Hematopoietic multipotent progenitor cell treated with erythropoietin and hydrocortisone succinate and interleukin-3 and kit ligand, for 8 days (in vitro differentiated cells): ENCODE measurements around the gene ATP6V1G2.

Experiments used
- DNase-seq: peaks from one replicate; pipeline ENCODE4 v3.0.0-alpha.2; 2015

Gene ATP6V1G2

DNA sequence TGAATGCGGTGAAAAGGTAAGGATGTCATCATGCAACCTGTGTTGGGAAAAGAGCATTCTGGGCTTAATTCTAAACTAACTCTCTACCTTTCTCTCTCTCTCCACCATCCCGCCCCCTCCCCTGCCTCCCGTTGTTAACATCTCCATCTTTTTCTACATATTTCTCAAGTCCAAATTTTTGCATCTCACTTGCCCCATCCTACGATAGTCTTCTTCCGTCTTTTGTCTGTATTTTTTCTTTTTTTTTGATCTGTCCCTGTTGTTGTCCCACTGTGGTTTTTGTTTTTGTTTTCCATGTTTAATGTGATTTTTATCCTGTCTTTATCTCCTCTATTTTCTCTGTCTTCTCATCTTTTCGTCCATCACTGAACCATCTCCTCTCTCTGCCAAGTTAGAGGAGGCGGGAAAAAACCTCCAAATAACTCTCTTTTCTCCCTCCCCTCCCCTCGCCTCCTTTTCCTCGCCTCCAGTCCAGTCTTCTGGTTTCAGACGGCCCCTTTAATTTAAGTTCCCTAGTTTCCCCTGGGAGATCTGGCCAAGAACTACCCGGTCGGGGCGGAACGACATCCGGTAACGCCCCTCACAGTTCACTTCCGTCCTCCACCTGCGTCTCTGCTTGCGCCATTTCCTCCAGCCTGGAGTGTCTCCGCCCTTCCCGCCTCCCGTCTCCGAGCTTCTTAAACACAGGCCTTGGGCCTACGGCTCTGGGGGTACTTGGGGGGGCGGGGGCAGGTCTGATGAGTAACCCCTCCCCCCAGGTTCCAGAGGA, 734 bp upstream of the ATP6V1G2 start, which contains the start of gene NFKBIL1:
Gene NFKBIL1 (plus strand): TSS at position 651 of the 769 bp plus-strand sequence. CDS start 87 bp downstream, at position 738.
- peak; percentile 97 for DNase-seq

DNA sequence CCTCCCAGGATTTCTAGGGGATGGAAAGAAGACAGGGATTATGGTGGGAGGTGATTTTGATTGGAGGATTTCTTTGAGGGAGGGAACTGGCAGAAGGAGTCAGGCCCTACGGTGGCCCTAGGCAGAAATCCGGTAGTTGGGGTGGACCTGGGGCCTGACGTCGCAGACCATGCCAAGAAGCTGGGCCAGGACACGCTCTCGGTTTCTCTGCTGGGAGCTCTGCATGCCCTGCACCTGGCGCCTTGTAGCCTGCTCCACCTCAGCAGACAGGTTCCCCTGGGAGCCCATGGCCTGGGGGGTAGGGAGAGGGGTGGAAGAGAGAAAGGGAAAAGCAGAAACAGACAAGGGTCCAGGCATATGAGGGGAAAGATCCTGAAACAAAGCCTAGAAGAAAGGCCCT, 1.1 kb downstream of the ATP6V1G2 start:
- no peak for DNase-seq

DNA sequence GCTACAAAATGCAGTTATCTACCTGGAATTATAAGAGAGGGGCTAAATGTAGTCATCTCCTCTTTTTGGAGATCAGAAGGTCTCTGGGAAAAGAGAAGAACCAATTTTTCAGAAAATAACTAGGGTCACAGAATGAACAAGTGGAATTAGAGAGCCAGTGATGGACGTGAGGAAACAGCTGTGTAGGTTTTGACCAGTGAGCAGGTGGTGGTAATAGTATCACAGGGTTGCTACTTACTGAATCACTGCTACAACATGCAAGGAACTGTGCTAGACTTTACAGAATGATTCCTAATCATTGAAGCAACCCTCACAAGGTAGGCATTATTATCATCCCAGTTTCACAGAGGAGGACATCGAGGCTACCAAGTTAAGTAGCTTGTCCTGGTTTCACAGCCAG, 1.7 kb downstream of the ATP6V1G2 start:
- DNase-seq = no peak

DNA sequence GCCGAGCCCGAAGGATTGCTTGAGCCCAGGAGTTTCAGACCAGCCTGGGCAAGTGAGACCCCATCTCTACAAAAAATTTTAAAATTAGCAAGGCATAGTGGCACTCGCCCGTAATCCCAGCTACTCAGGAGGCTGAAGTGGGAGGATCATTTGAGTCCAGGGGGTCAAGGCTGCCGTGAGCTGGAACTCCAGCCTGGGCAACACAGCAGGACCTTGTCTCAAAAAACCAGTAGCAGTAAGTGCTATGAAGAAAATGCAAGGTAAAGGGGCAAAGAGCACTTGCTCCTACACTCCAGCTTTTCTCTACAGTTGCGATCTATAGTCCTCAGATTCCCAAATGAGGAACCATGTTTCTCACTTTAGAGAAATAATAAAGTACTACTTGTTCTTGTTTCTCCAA, 2.8 kb downstream of the ATP6V1G2 start:
- DNase-seq = no peak

DNA sequence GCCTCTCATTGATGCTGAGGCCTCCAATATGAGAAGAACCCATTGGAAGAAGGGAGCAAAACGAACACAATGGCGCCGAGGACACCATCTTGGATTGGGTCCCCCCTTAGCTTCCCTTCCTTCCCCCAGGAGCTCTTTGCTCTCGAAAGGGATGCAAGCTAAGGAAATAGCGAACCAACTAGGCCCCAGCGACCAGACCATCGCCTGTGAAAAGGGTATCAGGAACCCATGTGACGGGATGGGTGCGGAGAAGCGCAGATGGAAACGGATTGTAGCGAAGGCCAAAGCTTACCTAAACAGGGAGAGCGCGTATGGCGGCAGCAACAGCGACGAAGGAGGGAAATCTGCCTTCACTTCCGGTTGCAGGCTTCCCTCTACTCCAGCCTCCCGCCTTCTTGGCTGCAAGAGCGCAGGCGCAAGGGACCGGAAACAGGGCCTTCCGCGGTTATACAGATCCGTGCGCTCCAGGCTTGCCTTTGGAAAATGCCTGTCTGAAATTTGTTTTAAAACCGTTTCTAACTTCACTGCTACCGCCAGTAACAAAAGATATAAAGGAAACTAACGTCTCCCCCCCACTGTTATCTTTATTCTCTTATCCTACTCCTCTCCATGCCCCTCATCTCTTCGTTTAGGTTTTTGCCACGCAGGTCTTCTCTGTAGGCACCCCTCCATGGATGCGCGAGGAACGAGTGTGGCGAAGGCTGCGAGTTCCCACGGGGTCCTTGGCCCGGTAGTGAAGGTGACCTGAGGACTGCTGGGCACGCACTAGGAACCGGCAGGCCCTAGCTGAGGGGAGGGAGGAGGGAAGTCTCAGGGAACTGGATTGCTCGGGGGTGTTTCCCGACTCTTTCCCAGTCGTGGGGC, 4.5 kb downstream of the ATP6V1G2 start, which contains the start of gene DDX39B:
Gene DDX39B (minus strand): TSS at position 346 of the 864 bp plus-strand sequence. CDS start 1,471 bp downstream, outside the sequence.
- peak; percentile 99 for DNase-seq

DNA sequence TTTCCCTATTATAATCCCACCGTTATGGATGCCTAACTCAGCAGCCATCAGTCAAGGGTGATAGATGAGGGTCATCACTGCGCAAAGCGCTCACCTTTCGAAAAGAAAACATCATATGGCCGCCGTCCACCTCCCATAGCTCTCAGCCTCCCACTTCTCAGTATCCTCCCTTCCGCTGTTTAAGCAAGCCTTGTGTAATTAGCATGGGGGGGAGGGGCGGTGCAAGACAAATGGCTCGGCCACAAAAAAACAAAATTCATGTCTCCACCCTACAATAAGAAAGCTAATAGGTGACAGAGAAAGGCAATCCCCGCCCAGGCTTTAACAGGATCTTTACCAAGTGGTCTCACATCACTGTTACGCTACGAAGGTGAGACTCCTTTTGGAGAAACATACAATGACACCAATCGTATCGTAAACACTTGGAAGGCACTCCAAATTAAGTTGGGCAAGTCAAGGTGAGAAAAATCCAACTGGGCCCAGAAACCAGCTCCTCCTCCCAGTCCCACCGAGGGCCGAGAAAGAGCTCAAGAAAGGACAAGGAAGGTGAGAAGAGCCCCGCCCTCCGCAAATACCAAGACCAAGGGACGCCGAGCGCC, 5.2 kb downstream of the ATP6V1G2 start:
- DNase-seq = peak; percentile 72

DNA sequence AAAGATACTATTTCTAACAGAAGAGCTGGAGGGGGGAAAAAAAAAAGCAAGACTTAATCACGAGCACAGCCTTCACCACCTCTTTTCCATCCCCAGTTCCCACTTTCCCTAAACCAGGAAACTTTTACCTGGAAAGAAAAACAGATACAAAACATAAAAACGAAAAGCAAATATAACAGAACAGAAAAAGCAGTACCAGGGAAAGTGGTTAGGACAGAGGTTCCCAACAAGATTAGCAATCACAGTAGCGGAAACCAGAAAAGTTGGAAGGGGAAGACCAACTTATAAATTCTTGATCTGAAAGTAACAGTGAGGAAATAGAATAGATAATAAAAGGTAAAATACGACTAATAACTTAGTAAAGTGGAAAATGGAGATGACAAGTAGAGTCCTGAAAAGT, 5.8 kb downstream of the ATP6V1G2 start:
- DNase-seq = no peak

DNA sequence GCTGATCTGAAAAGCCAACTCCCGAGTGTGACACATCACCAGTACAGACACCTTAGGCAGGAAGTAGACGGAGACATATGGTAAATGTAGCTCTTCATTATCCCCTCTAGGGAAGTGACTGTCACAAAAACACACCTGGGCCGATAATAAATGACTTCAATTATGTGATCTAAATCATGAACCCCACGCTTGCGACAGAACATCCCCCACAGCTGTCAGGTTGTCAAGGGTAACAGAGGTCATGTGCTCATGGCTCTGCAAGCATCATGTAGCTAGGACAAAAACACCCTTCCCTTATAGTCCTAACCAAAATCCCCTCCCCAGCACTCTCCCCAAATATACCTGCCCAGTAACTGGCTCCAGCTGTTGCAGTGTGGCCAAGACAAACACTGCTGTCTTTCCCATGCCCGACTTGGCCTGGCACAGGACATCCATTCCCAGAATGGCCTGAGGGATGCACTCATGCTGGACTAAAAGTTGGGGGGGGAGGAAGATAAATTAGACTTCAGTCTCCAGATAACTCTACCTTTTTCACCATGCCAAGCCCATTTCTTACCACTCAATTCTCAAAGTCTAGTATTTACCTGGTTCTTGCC, 7.5 kb downstream of the ATP6V1G2 start:
- no peak for DNase-seq

DNA sequence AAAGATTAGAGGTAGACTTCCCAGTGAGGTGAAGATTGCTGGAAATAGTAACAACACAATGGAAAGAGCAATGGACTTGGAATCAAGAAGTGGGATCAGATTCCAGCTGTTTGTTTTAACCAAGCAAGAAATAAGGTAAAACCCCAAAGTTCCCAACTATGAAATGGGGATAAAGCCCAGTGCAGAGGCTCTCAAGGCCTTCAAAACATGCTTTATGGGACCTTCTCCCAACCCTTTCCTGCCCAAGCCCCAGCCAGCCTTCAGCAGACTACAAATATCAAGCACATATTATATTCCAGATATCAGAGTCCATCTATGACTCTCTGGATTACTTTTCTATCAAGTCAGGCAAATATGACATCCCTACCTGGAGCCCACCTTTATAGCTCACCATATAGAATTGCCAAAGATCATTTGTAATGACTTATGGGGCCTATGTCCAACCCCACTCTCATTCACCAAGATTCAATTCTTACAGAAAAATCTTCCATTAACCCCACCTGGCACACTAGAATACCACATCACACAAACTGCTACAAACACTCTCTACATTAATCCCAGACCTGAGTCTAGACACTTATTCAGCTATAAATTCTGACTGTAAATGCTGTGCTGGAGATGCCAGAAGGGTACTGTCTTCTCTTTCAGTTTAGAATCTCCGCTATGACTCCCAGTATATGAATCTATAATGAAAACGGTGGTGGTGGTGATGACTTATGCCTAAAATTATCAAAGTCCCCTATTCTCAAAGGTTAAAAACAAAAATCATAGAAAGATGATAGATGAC, 10.7 kb downstream of the ATP6V1G2 start:
- DNase-seq = no peak

DNA sequence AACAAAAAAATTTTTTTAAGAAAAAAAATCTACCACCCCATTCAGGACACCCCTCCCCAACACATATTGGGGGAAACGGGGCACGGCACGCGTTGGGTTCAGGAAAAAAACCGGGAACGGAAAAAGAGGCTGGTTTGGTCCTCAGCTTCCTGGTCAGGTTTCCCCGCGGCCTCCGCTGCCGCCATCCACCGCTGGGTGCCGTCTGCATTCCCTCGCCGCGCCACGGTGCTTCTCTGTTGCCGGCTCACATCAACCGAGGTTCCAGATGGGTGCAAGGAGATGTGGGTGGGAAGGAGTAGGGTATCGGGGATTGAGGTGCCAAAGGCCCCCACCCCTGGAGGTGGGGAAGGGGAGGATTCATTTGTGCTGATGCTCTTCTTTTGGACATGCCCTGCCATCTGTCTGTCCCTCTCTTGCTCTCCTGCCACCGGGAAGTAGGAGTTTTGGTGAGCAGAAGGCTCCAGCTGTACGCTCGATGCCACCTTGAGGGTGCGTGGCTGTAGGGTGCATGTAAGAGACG, 11.8 kb downstream of the ATP6V1G2 start:
- DNase-seq = no peak

DNA sequence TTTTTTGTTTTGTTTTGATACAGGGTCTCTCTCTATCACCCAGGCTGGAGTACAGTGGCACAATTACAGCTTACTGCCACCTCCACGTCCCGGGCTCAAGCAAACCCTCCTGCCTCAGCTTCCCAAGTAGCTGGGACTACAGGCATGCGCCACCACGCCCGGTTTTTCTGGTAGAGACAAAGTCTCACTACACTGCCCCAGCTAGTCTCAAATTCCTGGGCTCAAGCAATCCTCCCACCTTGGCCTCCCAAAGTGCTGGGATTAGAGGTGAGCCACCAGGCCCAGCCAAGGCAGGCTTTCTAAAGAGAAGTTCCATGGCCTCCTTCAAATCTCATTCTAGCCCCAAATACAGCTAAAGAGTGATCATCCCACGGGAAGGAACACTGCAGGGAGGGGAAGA, 12.4 kb downstream of the ATP6V1G2 start:
- DNase-seq = no peak

DNA sequence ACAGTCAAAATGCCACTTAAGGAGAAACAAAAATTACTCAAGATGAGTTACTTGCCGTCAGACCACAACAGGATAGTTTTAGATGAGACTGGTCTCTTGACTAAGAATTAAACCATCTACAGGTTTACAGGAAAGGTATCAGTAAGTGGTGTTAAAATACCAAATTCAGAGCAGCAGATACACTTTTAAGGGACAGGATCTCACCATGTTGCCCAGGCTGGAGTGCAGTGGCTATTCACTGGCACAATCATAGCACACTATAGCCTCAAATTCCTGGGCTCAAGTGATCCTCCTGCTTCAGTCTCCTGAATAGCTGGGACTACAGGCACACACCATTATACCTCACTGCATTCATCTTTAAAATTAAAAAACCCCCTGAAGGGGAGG, 13.0 kb downstream of the ATP6V1G2 start:
- DNase-seq = no peak

DNA sequence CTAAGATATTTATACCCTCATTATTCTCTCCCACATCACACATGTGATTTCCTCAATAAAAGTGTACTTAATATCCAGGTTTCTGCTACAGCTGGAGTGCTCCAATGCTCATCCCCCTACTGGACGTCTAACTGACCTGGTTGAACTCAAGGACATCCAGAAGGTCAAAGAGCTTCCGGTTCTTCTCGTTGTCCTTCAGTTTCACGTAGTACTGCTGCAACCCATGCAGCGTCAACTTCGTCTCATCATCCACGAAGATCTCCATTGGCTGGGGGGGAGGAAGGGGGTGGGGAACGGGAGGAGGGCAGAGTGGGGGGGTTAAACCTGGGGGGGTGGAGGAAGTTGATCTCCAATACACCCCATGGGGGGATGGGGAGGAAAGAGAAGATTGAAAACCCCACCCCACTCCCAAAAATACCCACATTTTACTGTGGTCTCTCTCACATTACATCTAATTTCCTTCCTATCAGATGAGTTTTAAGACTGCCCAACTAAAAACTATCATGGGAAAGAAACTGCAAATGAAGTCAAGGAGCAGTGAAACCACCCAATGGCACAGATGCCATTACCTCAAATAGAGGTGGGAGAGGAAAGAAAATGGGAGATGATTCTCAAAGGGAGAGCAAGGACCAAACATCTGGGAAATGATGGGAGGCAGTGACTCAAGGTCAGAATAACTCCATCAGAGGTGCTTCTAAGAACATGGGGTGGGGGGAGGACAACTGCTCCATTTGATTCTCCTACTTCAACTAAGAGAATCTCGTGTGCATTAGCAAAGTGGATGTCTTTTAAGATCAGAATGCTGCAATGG, 13.6 kb downstream of the ATP6V1G2 start:
- no peak for DNase-seq

DNA sequence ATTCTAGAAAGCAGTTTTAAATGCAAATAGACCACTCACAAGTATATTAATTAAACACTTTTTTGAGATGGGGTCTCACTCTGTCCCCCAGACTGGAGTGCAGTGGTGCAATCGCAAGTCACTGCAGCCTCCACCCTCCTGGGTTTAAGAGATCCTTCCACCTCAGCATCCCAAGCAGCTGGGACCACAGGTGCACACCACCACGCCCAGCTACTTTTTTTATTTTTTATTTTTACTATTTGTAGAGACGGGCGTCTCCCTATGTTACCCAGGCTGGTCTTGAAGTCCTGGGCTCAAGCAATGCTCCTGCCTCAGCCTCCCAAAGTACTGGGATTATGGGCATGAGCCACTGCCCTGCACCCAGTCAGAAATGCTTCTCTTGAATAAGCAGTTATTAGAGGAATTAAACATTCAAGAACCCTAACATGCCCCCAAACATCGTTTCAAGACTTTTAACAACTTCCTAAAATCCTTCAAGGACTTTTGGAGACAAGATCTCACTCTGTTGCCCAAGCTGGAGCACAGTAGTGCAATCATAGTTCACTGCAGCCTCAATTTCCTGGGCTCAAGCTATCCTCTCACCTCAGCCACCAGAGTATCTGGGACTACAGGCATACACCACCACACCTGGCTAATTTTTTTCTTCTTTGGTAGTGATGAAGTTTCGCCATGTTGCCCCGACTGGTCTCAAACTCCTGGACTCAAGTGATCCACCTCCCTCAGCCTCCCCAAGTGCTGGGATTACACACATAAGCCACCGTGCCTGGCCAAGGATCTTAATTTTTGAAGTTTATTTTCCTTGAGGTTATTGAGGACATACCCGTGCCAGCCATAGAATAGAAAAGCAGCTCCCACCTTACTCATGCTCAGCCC, 14.4 kb downstream of the ATP6V1G2 start:
- no peak for DNase-seq

DNA sequence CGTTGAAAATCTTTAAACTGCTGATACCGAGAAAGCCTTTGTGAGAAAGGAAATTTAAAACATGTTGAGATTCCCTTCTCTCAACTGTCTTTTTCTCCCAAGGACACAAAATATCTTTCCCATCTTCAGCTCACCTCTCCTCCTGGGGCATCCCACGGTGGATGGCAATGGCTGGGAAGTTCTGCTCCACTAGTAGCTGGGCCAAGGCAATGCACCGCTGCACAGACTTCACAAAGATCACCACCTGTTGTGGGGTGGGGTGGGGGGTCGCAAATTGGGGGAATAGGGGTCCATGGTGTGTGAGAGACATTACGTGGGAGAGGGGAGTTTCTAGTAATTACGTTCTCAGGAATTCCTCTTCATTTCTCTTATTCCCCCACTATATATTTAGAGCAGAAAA, 15.2 kb downstream of the ATP6V1G2 start:
- no peak for DNase-seq

DNA sequence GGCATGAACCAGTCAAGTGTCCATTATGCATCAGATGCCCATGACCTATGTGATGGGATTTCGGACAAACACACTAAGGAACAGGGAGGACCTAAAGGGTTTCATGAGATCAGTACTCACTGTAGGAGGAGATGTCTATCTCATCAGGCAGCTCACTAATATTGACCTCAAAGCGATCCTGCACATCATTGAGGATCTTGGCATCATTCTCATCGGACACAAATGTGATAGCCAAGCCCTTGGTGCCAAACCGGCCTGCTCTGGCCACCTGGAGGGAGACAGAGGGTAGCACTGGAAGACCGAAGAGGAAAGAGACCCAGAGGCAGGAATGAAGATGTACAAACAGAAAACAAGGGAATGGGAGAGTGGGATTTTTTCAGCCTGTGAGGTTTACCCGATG, 15.7 kb downstream of the ATP6V1G2 start:
- no peak for DNase-seq

DNA sequence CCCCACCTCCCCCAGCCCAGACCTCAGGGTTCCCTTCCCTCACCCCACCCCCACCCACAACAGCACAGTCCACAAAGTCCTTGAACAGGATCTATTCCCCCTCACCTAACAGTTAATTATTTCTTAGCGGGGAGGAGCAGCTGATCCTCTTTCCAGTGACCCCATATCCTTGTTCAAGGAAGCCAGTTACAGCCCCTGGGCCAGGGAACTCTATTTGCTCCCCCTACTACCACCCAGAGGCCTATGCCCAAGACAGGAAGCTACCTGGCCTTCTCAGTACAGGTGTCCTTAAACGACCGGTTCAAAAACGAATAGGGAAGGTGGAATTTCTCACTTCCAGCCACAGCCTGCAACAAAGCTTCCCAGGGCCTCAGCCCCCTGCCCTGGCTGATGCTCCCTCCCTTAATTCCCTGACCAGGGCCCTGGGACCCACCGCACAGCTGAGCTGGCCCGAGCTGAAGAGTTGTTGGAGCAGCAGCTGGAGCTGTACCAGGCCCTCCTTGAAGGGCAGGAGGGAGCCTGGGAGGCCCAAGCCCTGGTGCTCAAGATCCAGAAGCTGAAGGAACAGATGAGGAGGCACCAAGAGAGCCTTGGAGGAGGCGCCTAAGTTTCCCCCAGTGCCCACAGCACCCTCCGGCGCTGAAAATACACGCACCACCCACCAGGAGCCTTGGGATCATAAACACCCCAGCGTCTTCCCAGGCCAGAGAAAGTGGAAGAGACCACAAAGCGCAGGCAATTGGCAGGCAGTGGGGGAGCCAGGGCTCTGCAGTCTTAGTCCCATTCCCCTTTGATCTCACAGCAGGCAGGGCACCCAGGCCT, 16.9 kb downstream of the ATP6V1G2 start:
- DNase-seq = no peak

DNA sequence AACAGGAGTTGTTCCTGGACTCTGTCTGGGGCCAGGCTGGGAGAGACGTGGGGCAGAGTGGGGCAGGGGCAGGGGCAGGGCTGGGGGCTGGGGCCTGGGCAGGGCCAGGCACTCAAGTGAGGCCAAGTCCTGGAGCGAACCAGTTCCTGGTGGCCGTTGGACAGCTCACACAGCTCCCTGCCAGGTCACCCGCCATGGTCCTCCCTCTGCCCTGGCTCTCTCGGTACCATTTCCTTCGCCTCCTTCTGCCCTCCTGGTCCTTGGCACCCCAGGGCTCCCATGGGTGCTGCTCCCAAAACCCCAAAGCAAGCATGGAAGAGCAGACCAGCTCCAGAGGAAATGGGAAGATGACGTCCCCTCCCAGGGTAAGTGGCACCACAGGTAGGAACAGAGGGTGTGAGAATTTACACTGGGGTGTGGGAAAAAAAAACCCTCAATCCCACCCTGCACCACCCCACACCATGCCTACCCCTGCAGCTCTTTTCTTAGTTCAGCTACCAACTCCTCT, 17.5 kb downstream of the ATP6V1G2 start, which contains the start of gene MCCD1:
Gene MCCD1 (plus strand): TSS at position 142 of the 508 bp plus-strand sequence. CDS start 53 bp downstream, at position 195.
- no peak for DNase-seq

DNA sequence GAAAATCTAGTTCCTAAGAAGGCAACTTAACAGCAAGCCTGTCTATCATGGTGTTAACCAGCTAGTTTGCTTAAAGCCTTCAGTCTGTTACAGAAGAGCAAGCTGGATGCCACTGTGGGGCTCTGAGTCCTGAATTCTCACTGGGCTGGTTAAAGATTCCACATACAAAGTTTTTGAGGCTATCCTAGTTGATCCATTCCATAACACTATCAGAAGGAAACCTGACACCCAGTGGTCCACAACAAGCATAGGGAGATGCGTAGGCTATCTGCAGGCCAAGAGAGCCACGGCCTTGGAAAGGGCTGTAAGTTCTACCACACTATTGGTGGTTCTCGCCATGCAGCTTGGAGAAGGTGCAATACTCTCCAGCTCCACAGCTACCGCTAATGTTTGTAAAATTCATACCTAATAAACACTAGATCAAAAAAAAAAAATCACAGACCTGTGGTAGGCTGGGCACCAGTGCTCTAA, 18.1 kb downstream of the ATP6V1G2 start:
- no peak for DNase-seq
